ENCODE results near the gene ZGRF1. TPM values are rescaled to one million over a fixed set of nuclear protein-coding genes. Genes with fewer than 3 reads are reported as not detected.
"Not testable (repeated sequence)": the region's sequence is repeated elsewhere in the genome, so short reads cannot be mapped to it uniquely, and the experiment has no call there.

Gene ZGRF1
- total RNA-seq, 1 donor from 2014 or later = 13.0 TPM

DNA sequence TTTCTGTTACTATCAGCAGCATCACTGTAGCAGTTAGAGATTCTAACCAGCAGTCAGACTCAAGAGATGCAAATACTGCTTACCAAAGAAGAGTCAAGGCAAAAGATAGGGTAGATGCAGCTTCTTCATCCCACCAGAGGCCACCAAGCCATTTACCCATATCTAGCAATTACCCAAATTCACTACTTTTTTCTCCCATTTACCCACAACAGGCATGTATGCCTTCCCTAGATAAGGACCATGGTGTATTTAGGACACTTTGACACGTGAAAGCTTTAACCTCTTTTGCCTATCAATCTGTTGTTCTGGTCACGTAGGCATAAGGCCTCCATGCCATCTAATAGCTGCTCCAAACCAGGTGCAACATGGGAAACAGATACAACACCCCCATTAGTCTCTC, 5.8 kb upstream of the ZGRF1 start:
- Histone ChIP-seq H3K4me3 (ENCODE audit: low read length in 3 of 3) (no peak overlapping the region), H3K36me3 (ENCODE audit: control insufficient read depth in 3 of 3, insufficient read depth in 3 of 3, low read length in 3 of 3) (peaks cover 13 to 23% (median 23%) of the 10 kb centered on the region in 3 donors), H3K9ac (ENCODE audit: low read depth in 1 of 3, low read length in 3 of 3) (no peak overlapping the region), H3K4me1 (ENCODE audit: control insufficient read depth in 3 of 3, insufficient read depth in 3 of 3, low read length in 3 of 3) (peaks cover 4 to 11% (median 11%) of the 10 kb centered on the region in 3 donors), H3K27ac (ENCODE audit: low read depth, low read length) (no peak overlapping the region), H3K9me3 (ENCODE audit: control insufficient read depth in 3 of 3, low read length in 3 of 3) (no peaks in the 10 kb centered on the region), H3K27me3 (ENCODE audit: control insufficient read depth in 3 of 3, insufficient read depth in 3 of 3, low read length in 3 of 3) (no peaks in the 10 kb centered on the region)

DNA sequence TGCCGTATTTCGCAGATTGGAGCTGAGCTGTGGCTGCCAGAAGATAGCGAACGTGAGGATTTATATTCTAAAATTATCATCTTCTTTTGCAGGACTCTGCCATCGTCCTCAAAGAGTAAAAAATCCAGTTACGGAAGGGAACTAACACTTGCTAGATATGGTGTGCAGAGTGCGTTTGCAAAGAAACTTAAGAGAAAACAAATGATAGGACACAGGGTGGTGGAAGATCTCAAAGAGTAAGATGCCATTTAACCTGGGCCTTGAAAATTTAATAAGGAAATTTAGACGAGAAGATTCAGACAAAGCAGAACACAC, 800 bp upstream of the ZGRF1 start:
- Histone ChIP-seq H3K9ac (ENCODE audit: low read depth in 1 of 3, low read length in 3 of 3) (peak overlapping the region; percentile 82 to 95 (median 83)), H3K4me1 (ENCODE audit: control insufficient read depth in 3 of 3, insufficient read depth in 3 of 3, low read length in 3 of 3) (peaks cover 10 to 17% (median 16%) of the 10 kb centered on the region in 3 donors), H3K27me3 (ENCODE audit: control insufficient read depth in 3 of 3, insufficient read depth in 3 of 3, low read length in 3 of 3) (no peaks in the 10 kb centered on the region), H3K36me3 (ENCODE audit: control insufficient read depth in 3 of 3, insufficient read depth in 3 of 3, low read length in 3 of 3) (no peaks in the 10 kb centered on the region), H3K4me3 (ENCODE audit: low read length in 3 of 3) (peak overlapping the region; percentile 72 to 97 (median 95)), H3K9me3 (ENCODE audit: control insufficient read depth in 3 of 3, low read length in 3 of 3) (no peaks in the 10 kb centered on the region), H3K27ac (ENCODE audit: low read depth, low read length) (peak overlapping the region; percentile 96)

DNA sequence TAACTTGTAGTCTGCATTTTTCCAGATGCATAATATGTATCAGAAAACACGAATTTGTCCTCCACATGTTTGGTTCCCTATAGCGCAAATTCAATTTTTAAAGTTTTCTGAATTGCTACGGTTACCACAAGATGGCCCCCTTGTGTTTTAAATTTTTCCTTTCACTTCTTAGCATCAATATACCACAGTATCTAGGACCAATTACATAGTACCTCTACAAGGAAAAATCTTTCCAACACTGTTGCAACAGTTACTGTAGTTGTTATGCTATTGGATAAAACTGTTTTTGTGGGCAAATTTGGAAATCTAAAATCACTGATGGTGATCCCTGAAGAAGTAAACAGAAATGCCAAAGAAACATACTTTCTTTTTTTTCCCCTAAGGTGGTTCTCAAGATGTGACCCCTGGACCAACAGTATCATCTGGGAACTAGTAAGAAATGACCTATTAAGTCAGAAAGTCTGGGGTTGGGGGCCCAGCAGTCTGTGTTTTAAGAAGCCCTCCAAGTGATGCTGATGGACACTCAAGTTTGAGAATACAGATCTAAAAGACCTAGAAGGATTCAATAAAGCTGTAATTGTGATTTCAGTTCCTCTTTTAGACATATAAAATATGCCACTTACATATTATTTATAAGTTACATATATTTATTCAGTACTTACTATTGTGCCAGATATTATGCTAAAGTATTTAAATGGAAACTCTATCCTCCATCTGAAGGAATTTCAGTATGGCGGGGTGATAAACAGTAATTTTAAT, 3.1 kb downstream of the ZGRF1 start:
- Histone ChIP-seq H3K27me3 (ENCODE audit: control insufficient read depth in 3 of 3, insufficient read depth in 3 of 3, low read length in 3 of 3) (no peaks in the 10 kb centered on the region), H3K36me3 (ENCODE audit: control insufficient read depth in 3 of 3, insufficient read depth in 3 of 3, low read length in 3 of 3) (no peaks in the 10 kb centered on the region), H3K9ac (ENCODE audit: low read depth in 1 of 3, low read length in 3 of 3) (no peak overlapping the region), H3K4me3 (ENCODE audit: low read length in 3 of 3) (no peak overlapping the region), H3K9me3 (ENCODE audit: control insufficient read depth in 3 of 3, low read length in 3 of 3) (no peaks in the 10 kb centered on the region), H3K27ac (ENCODE audit: low read depth, low read length) (no peak overlapping the region), H3K4me1 (ENCODE audit: control insufficient read depth in 3 of 3, insufficient read depth in 3 of 3, low read length in 3 of 3) (peaks cover 10 to 14% (median 12%) of the 10 kb centered on the region in 3 donors)

DNA sequence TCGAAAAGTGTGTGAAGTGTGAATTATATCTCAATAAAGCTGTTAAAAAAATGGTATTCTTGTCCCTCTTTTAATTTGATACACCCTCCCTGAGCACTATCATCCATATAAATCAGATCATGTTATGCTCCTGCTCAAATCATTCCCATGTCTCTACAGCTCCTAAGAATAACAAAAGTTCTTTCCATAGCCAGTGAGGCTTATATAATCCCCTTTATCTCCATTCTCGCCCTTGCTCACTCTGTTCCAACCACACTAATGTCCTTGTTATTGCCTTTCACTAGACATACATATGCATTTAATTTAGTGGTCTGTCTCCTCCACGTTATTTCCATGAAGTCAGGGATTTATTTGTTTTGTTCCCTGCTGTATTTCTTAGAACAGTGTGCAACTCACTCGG, 10.5 kb downstream of the ZGRF1 start:
- H3K9me3 ChIP-seq (ENCODE audit: control insufficient read depth in 3 of 3, low read length in 3 of 3) = no peaks in the 10 kb centered on the region

DNA sequence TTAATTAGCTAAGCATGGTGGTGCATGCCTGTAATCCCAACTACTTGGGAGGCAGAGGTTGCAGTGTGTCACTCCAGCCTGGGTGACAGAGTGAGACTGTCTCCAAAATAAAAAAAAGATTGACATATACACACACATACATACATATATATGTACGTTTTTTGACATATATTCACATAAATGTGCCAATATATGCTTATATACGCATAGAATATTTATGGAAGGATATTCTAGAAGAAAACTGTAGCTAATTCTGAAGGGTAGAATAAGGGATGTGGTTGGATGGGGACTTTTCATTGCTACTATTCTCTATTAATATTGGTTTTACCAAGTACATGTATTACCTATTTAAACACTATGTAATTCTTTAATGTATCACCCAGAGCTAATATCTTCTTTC, 19.7 kb downstream of the ZGRF1 start:
- H3K27me3 ChIP-seq (ENCODE audit: control insufficient read depth in 3 of 3, insufficient read depth in 3 of 3, low read length in 3 of 3) = no peaks in the 10 kb centered on the region
- H3K4me1 ChIP-seq (ENCODE audit: control insufficient read depth in 3 of 3, insufficient read depth in 3 of 3, low read length in 3 of 3) = no peaks in the 10 kb centered on the region
- H3K36me3 ChIP-seq (ENCODE audit: control insufficient read depth in 3 of 3, insufficient read depth in 3 of 3, low read length in 3 of 3) = peaks cover 0 to 4% (median 3%) of the 10 kb centered on the region in 3 donors
- no peak overlapping the region for H3K4me3 ChIP-seq (ENCODE audit: low read length in 3 of 3)
- no peak overlapping the region for H3K9ac ChIP-seq (ENCODE audit: low read depth in 1 of 3, low read length in 3 of 3)
- H3K27ac ChIP-seq (ENCODE audit: low read depth, low read length) = no peak overlapping the region
- no peaks in the 10 kb centered on the region for H3K9me3 ChIP-seq (ENCODE audit: control insufficient read depth in 3 of 3, low read length in 3 of 3)

More for the DNA sequence above, 10.5 kb downstream of the ZGRF1 start:
- peaks cover 0 to 3% (median 0%) of the 10 kb centered on the region in 3 donors for H3K36me3 ChIP-seq (ENCODE audit: control insufficient read depth in 3 of 3, insufficient read depth in 3 of 3, low read length in 3 of 3)
- no peak overlapping the region for H3K4me3 ChIP-seq (ENCODE audit: low read length in 3 of 3)
- H3K27ac ChIP-seq (ENCODE audit: low read depth, low read length) = no peak overlapping the region
- no peak overlapping the region for H3K9ac ChIP-seq (ENCODE audit: low read depth in 1 of 3, low read length in 3 of 3)
- no peaks in the 10 kb centered on the region for H3K27me3 ChIP-seq (ENCODE audit: control insufficient read depth in 3 of 3, insufficient read depth in 3 of 3, low read length in 3 of 3)
- no peaks in the 10 kb centered on the region for H3K4me1 ChIP-seq (ENCODE audit: control insufficient read depth in 3 of 3, insufficient read depth in 3 of 3, low read length in 3 of 3)

DNA sequence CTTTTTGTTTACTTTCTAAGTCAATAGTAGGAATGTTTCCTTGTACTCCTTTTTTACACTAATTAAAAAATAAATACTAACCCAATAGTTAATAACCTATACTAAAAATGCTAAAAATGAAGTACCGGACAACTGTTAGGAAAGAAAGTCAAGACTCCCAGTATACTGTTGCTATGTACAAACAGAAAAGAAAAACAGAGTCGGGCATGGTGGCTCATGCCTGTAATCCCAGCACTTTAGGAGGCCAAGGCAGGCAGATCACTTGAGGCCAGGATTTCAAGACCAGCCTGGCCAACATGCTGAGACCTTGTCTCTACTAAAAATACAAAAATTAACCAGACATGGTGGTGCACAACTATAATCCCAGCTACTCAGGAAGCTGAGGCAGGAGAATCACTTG, 23.9 kb downstream of the ZGRF1 start:
- not testable (repeated sequence) for H3K27ac ChIP-seq (ENCODE audit: low read depth, low read length); H3K27me3 ChIP-seq (ENCODE audit: control insufficient read depth in 3 of 3, insufficient read depth in 3 of 3, low read length in 3 of 3); H3K4me3 ChIP-seq (ENCODE audit: low read length in 3 of 3); H3K36me3 ChIP-seq (ENCODE audit: control insufficient read depth in 3 of 3, insufficient read depth in 3 of 3, low read length in 3 of 3); H3K4me1 ChIP-seq (ENCODE audit: control insufficient read depth in 3 of 3, insufficient read depth in 3 of 3, low read length in 3 of 3); H3K9me3 ChIP-seq (ENCODE audit: control insufficient read depth in 3 of 3, low read length in 3 of 3); H3K9ac ChIP-seq (ENCODE audit: low read depth in 1 of 3, low read length in 3 of 3)

DNA sequence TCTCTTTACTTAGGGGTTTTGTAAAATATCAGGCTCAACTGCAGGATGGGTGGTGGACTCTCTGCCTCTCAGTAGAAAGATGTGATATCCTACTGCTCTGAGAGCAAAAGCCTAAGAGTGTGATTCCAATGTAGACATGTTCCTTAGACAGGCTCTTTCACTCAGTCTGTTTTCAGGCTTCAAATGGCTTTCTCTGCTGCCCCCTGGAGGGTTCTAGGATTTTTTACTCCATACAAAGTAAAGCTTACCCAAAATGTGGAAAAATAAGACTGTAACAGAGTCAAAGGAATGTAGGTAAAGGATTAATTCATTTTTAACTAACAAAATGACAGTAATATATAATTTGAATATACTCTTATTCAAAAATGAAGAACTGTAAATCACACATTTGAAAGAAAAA, 32.1 kb downstream of the ZGRF1 start:
- Histone ChIP-seq H3K4me1 (ENCODE audit: control insufficient read depth in 3 of 3, insufficient read depth in 3 of 3, low read length in 3 of 3) (no peaks in the 10 kb centered on the region), H3K4me3 (ENCODE audit: low read length in 3 of 3) (no peak overlapping the region), H3K27ac (ENCODE audit: low read depth, low read length) (no peak overlapping the region), H3K9me3 (ENCODE audit: control insufficient read depth in 3 of 3, low read length in 3 of 3) (no peaks in the 10 kb centered on the region), H3K36me3 (ENCODE audit: control insufficient read depth in 3 of 3, insufficient read depth in 3 of 3, low read length in 3 of 3) (peaks cover 0 to 6% (median 0%) of the 10 kb centered on the region in 3 donors), H3K27me3 (ENCODE audit: control insufficient read depth in 3 of 3, insufficient read depth in 3 of 3, low read length in 3 of 3) (no peaks in the 10 kb centered on the region), H3K9ac (ENCODE audit: low read depth in 1 of 3, low read length in 3 of 3) (no peak overlapping the region)

DNA sequence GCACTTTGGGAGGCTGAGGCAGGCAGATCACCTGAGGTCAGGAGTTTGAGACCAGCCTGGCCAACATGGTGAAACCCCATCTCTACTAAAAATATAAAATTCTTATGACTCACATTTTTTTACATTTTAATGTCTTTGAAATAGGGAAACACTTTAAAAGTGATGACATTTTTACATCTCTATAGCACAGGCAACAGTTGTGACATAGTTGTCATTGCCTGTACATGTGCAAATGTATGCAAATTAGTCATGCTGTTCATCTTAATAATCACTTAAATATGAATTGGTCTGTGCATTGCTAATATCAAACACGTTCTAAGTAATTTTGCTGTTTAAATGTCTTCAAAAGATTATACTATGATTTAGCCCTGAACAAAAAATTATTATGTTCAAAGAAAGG, 41.7 kb downstream of the ZGRF1 start:
- H3K27me3 ChIP-seq (ENCODE audit: control insufficient read depth in 3 of 3, insufficient read depth in 3 of 3, low read length in 3 of 3) = no peaks in the 10 kb centered on the region
- no peak overlapping the region for H3K4me3 ChIP-seq (ENCODE audit: low read length in 3 of 3)
- no peaks in the 10 kb centered on the region for H3K9me3 ChIP-seq (ENCODE audit: control insufficient read depth in 3 of 3, low read length in 3 of 3)
- no peaks in the 10 kb centered on the region for H3K4me1 ChIP-seq (ENCODE audit: control insufficient read depth in 3 of 3, insufficient read depth in 3 of 3, low read length in 3 of 3)
- H3K27ac ChIP-seq (ENCODE audit: low read depth, low read length) = no peak overlapping the region
- H3K9ac ChIP-seq (ENCODE audit: low read depth in 1 of 3, low read length in 3 of 3) = no peak overlapping the region
- no peaks in the 10 kb centered on the region for H3K36me3 ChIP-seq (ENCODE audit: control insufficient read depth in 3 of 3, insufficient read depth in 3 of 3, low read length in 3 of 3)

DNA sequence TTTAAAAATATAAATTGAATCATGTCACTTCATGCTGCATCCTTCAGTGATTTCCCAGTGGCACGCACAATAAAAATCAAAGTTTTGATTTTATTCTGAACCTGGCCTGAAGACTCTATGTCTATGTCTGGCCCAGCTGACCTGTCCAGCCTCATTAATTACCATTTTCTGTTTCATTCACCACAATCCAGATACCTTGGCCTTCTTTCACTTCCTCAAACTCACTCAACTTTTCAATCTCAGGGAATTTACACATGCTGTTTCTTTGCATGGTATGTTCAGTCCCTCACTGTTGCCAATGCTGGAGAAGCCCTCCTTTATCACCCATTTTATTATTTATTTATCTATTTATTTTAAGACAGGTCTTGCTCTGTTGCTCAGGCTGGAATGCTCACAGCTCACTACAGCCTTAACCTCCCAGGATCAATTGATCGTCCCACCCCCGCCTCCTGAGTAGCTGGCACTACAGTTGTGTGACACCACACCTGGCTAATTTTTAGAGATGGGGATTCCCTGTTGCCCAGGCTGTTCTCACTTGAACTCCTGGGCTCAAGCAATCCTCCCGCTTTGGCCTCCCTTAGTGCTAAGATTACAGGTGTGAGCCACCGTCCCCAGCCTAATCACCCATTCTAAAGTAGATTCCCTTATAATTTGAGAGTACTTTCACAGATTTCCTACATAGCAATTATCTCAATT, 43.1 kb downstream of the ZGRF1 start:
- Histone ChIP-seq H3K4me3 (ENCODE audit: low read length in 3 of 3) (no peak overlapping the region), H3K9ac (ENCODE audit: low read depth in 1 of 3, low read length in 3 of 3) (no peak overlapping the region), H3K4me1 (ENCODE audit: control insufficient read depth in 3 of 3, insufficient read depth in 3 of 3, low read length in 3 of 3) (no peaks in the 10 kb centered on the region), H3K36me3 (ENCODE audit: control insufficient read depth in 3 of 3, insufficient read depth in 3 of 3, low read length in 3 of 3) (no peaks in the 10 kb centered on the region), H3K27ac (ENCODE audit: low read depth, low read length) (no peak overlapping the region), H3K27me3 (ENCODE audit: control insufficient read depth in 3 of 3, insufficient read depth in 3 of 3, low read length in 3 of 3) (no peaks in the 10 kb centered on the region), H3K9me3 (ENCODE audit: control insufficient read depth in 3 of 3, low read length in 3 of 3) (no peaks in the 10 kb centered on the region)

DNA sequence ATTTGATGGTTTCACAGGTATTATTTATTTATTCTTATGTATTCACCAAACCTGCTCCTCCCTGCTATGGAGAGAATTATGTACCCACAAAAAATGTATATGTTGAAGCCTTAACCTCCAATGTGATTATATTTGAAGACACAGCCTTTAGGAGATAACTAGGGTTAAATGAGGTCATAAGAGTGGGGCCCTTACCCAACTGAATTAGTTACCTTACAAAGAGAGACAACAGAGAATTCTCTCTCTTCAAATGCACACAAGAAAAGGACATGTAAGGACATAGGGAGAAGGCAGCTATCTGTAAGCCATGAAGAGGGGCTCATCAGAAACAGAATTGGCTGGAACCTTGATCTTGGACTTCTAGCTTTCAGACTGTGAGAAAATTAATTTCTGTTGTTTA, 44.0 kb downstream of the ZGRF1 start:
- Histone ChIP-seq H3K9me3 (ENCODE audit: control insufficient read depth in 3 of 3, low read length in 3 of 3) (no peaks in the 10 kb centered on the region), H3K4me3 (ENCODE audit: low read length in 3 of 3) (no peak overlapping the region), H3K27ac (ENCODE audit: low read depth, low read length) (no peak overlapping the region), H3K27me3 (ENCODE audit: control insufficient read depth in 3 of 3, insufficient read depth in 3 of 3, low read length in 3 of 3) (no peaks in the 10 kb centered on the region), H3K4me1 (ENCODE audit: control insufficient read depth in 3 of 3, insufficient read depth in 3 of 3, low read length in 3 of 3) (no peaks in the 10 kb centered on the region), H3K9ac (ENCODE audit: low read depth in 1 of 3, low read length in 3 of 3) (no peak overlapping the region), H3K36me3 (ENCODE audit: control insufficient read depth in 3 of 3, insufficient read depth in 3 of 3, low read length in 3 of 3) (no peaks in the 10 kb centered on the region)

Measured in skeletal muscle tissue (tissue), 4 donors.